ENCODE results near the gene TAOK3. TPM values are rescaled to one million over a fixed set of nuclear protein-coding genes. Genes with fewer than 3 reads are reported as not detected.
"Not testable (repeated sequence)": the region's sequence is repeated elsewhere in the genome, so short reads cannot be mapped to it uniquely, and the experiment has no call there.

TAOK3 gene
- 10 to 100 TPM; 26.0 to 30.7 (median 28.0) TPM for total RNA-seq (2021; fragmentation: NEBNext Ultra II Directional; extraction: Animal tissue kit (Norgen Biotek cat#: 25700))
- long read RNA-seq, full-length matches to known transcripts = 8 of 41 reads
- long read RNA-seq, partial matches to known transcripts = 27 of 41 reads
- long read RNA-seq, other reads (novel, unspliced or antisense) = 6 of 41 reads

GRCh38 chr12:118372541-118373495 is at the start of gene TAOK3:
TAOK3 (minus strand) TSS chr12:118372907; CDS start chr12:118255567, 117,340 bp downstream.
- TF ChIP-seq CTCF (IDR thresholded peaks at IDR 0.05) = no peak
- Mint-ChIP-seq H3K27ac (peak within 1 kb of the TSS; percentile 85), H3K27me3 (ENCODE audit: insufficient read depth) (peaks cover 3% of the 10 kb centered on the region), H3K4me3 (peak within 1 kb of the TSS; percentile 88), H3K36me3 (ENCODE audit: low read depth) (no peaks in the 10 kb centered on the region), H3K9me3 (no peaks in the 10 kb centered on the region), H3K4me1 (ENCODE audit: low read depth) (peaks cover 47% of the 10 kb centered on the region)
- DNase-seq = peak; percentile 99

- H3K4me1 Mint-ChIP-seq (ENCODE audit: low read depth) = peaks cover 49% of the 10 kb centered on the region
- DNase-seq = no peak
- no peaks in the 10 kb centered on the region for H3K9me3 Mint-ChIP-seq
- H3K4me3 Mint-ChIP-seq = no peak overlapping the region
- no peaks in the 10 kb centered on the region; the same call in 1 of the 2 replicates for H3K27me3 Mint-ChIP-seq (ENCODE audit: insufficient read depth)
- no peak overlapping the region for H3K27ac Mint-ChIP-seq
- no peak for TF ChIP-seq CTCF (IDR thresholded peaks at IDR 0.05)
- H3K36me3 Mint-ChIP-seq (ENCODE audit: low read depth) = peaks cover 32% of the 10 kb centered on the region
Measured at GRCh38 chr12:118420673-118421072, 48.0 kb upstream of the TAOK3 start.

- no peak for TF ChIP-seq CTCF (IDR thresholded peaks at IDR 0.05)
- H3K4me1 Mint-ChIP-seq (ENCODE audit: low read depth) = peaks cover 39% of the 10 kb centered on the region
- no peak for DNase-seq
- H3K4me3 Mint-ChIP-seq = no peak overlapping the region
- H3K36me3 Mint-ChIP-seq (ENCODE audit: low read depth) = peaks cover 51% of the 10 kb centered on the region
- no peak overlapping the region for H3K27ac Mint-ChIP-seq
- no peaks in the 10 kb centered on the region for H3K9me3 Mint-ChIP-seq
- H3K27me3 Mint-ChIP-seq (ENCODE audit: insufficient read depth) = no peaks in the 10 kb centered on the region; the same call in 1 of the 2 replicates
Measured at GRCh38 chr12:118418385-118419057, 45.8 kb upstream of the TAOK3 start.

- peaks cover 54% of the 10 kb centered on the region for H3K36me3 Mint-ChIP-seq (ENCODE audit: low read depth)
- H3K4me1 Mint-ChIP-seq (ENCODE audit: low read depth) = peaks cover 34% of the 10 kb centered on the region
- no peak overlapping the region for H3K4me3 Mint-ChIP-seq
- TF ChIP-seq CTCF (IDR thresholded peaks at IDR 0.05) = no peak
- no peaks in the 10 kb centered on the region for H3K9me3 Mint-ChIP-seq
- no peak for DNase-seq
- no peak overlapping the region for H3K27ac Mint-ChIP-seq
- no peaks in the 10 kb centered on the region; the same call in 1 of the 2 replicates for H3K27me3 Mint-ChIP-seq (ENCODE audit: insufficient read depth)
Measured at GRCh38 chr12:118417942-118418341, 45.2 kb upstream of the TAOK3 start.

- TF ChIP-seq CTCF (IDR thresholded peaks at IDR 0.05) = no peak
- DNase-seq = no peak
- Mint-ChIP-seq H3K4me1 (ENCODE audit: low read depth) (peaks cover 12% of the 10 kb centered on the region), H3K36me3 (ENCODE audit: low read depth) (peaks cover 34% of the 10 kb centered on the region), H3K27ac (no peak overlapping the region), H3K27me3 (ENCODE audit: insufficient read depth) (no peaks in the 10 kb centered on the region), H3K9me3 (no peaks in the 10 kb centered on the region), H3K4me3 (no peak overlapping the region)
Measured at GRCh38 chr12:118409834-118410233, 37.1 kb upstream of the TAOK3 start.

GRCh38 chr12:118408241-118408640 is 35.5 kb upstream of the TAOK3 start:
- H3K27ac Mint-ChIP-seq; DNase-seq; H3K27me3 Mint-ChIP-seq (ENCODE audit: insufficient read depth); H3K4me3 Mint-ChIP-seq; H3K9me3 Mint-ChIP-seq: not testable (repeated sequence)
- H3K4me1 Mint-ChIP-seq (ENCODE audit: low read depth) = peaks cover 19% of the 10 kb centered on the region
- H3K36me3 Mint-ChIP-seq (ENCODE audit: low read depth) = peaks cover 23% of the 10 kb centered on the region; the same call in 1 of the 2 replicates
